Epithelial cell of proximal tubule (primary cell): ENCODE measurements around the gene NKPD1. TPM values are rescaled to one million over a fixed set of nuclear protein-coding genes. Genes with fewer than 3 reads are reported as not detected.

Experiments
- DNase-seq: peaks from one replicate; pipeline ENCODE4 v3.0.0-alpha.2; 2011; ENCODE audit warnings: low read depth
- H3K4me3 ChIP-seq: 2 replicates; pipeline ENCODE4 v1.5.1; 2011; ENCODE audit warnings: low read depth, mild to moderate bottlenecking, low read length
- CTCF ChIP-seq: conservative IDR thresholded peaks from 2 replicates; pipeline ENCODE4 v1.5.1; 2012; ENCODE audit warnings: low read depth, mild to moderate bottlenecking, low read length
- total RNA-seq: library from RNA; depleted of rRNA; stranded (reverse); fragments of >200 nt; gene quantifications from 2 replicates; pipeline ENCODE4 v1.2.3, GENCODE V29; 2015

Gene NKPD1
- total RNA-seq, 1 donor from 2014 or later = not detected

- no peak overlapping the region for H3K4me3 ChIP-seq
- TF ChIP-seq CTCF = no peak
- no peak for DNase-seq
These were observed 43.1 kb downstream of the NKPD1 start for GRCh38 chr19:45117671-45118070.

GRCh38 chr19:45117167-45117594 is 43.6 kb downstream of the NKPD1 start:
- H3K4me3 ChIP-seq = no peak overlapping the region
- DNase-seq = no peak
- TF ChIP-seq CTCF = no peak

- no peak for DNase-seq
- no peak overlapping the region for H3K4me3 ChIP-seq
- TF ChIP-seq CTCF = no peak
These were observed 44.8 kb downstream of the NKPD1 start for GRCh38 chr19:45115809-45116615.

GRCh38 chr19:45114116-45114515 is 46.7 kb downstream of the NKPD1 start:
- no peak for TF ChIP-seq CTCF
- no peak overlapping the region for H3K4me3 ChIP-seq
- DNase-seq = no peak

GRCh38 chr19:45113628-45114027 is 47.2 kb downstream of the NKPD1 start:
- no peak for TF ChIP-seq CTCF
- no peak for DNase-seq
- H3K4me3 ChIP-seq = no peak overlapping the region

- no peak overlapping the region for H3K4me3 ChIP-seq
- DNase-seq = no peak
- no peak for TF ChIP-seq CTCF
These were observed 48.5 kb downstream of the NKPD1 start for GRCh38 chr19:45112111-45112827.

Other genes with a start within 250 kb of the NKPD1 start
- 11.4 and 12.3 TPM in 2 replicates for gene APOC1, start 246.4 kb downstream of the NKPD1 start, total RNA-seq
- gene APOC4, start 218.7 kb downstream of the NKPD1 start, total RNA-seq = not detected in 2 replicates
- not detected in 2 replicates for gene APOC2, start 214.9 kb downstream of the NKPD1 start, total RNA-seq
- gene CLPTM1, start 205.6 kb downstream of the NKPD1 start, total RNA-seq = 39.6 and 56.3 TPM in 2 replicates
- gene RELB, start 159.5 kb downstream of the NKPD1 start, total RNA-seq = 28.3 and 40.2 TPM in 2 replicates
- 38.8 and 58.1 TPM in 2 replicates for gene CLASRP, start 121.9 kb downstream of the NKPD1 start, total RNA-seq
- gene ZNF296, start 84.5 kb downstream of the NKPD1 start, total RNA-seq = 1.7 and 3.0 TPM in 2 replicates
- gene GEMIN7, start 81.7 kb downstream of the NKPD1 start, total RNA-seq = 38.2 and 58.2 TPM in 2 replicates
- 42.5 and 64.0 TPM in 2 replicates for gene PPP1R37, start 67.8 kb downstream of the NKPD1 start, total RNA-seq
- 9.5 and 16.5 TPM in 2 replicates for gene TRAPPC6A, start 17.3 kb upstream of the NKPD1 start, total RNA-seq
- gene BLOC1S3, start 17.8 kb upstream of the NKPD1 start, total RNA-seq = 5.4 and 11.5 TPM in 2 replicates
- gene EXOC3L2, start 84.4 kb upstream of the NKPD1 start, total RNA-seq = 0.12 TPM in 1 of 2 replicates, not detected in the other
- gene MARK4, start 90.3 kb upstream of the NKPD1 start, total RNA-seq = 12.6 and 15.0 TPM in 2 replicates
- not detected in 2 replicates for gene CKM, start 161.9 kb upstream of the NKPD1 start, total RNA-seq
- gene KLC3, start 179.8 kb upstream of the NKPD1 start, total RNA-seq = 4.0 and 7.8 TPM in 2 replicates
- 32.2 and 34.8 TPM in 2 replicates for gene ERCC2, start 209.6 kb upstream of the NKPD1 start, total RNA-seq
- gene PPP1R13L, start 244.1 kb upstream of the NKPD1 start, total RNA-seq = 15.2 and 16.8 TPM in 2 replicates
- 14.5 and 30.7 TPM in 2 replicates for gene POLR1G, start 245.7 kb upstream of the NKPD1 start, total RNA-seq